Small intestine (tissue), 7 donors: ENCODE measurements around the gene COMMD3. TPM values are rescaled to one million over a fixed set of nuclear protein-coding genes. Genes with fewer than 3 reads are reported as not detected.

Source experiments
- DNase-seq, 2 donors: peaks; one replicate each; pipeline versions ENCODE4 v3.0.0 to v3.0.0-alpha.2; 2013
- FAIRE-seq: peaks from 2 replicates; lab custom pipeline; 2012; peaks lifted over from hg19 to GRCh38; lab: Jason Lieb, UNC
- H3K27ac ChIP-seq, 3 donors: one replicate each; pipeline ENCODE4 v1.5.1; 2013; ENCODE audit warnings: low read length in 2 of 3, mild to moderate bottlenecking in 2 of 3, control low read depth in 1 of 3, inconsistent platforms in 1 of 3, low read depth in 1 of 3, moderate library complexity in 1 of 3
- H3K27me3 ChIP-seq, 3 donors: one replicate each; pipeline ENCODE4 v1.6.1; 2013; ENCODE audit warnings: low read length in 3 of 3, inconsistent platforms in 1 of 3; ENCODE audit not compliant: control insufficient read depth in 3 of 3, insufficient read depth in 3 of 3
- H3K36me3 ChIP-seq, 3 donors: one replicate each; pipeline ENCODE4 v1.6.1; 2013; ENCODE audit warnings: low read length in 3 of 3, inconsistent platforms in 1 of 3, low read depth in 1 of 3, mild to moderate bottlenecking in 1 of 3, moderate library complexity in 1 of 3; ENCODE audit not compliant: control insufficient read depth in 3 of 3, insufficient read depth in 2 of 3
- H3K4me1 ChIP-seq, 3 donors: one replicate each; pipeline ENCODE4 v1.6.1; 2013; ENCODE audit warnings: low read length in 2 of 3, inconsistent platforms in 1 of 3, low read depth in 1 of 3, mild to moderate bottlenecking in 1 of 3, moderate library complexity in 1 of 3; ENCODE audit not compliant: control insufficient read depth in 3 of 3, insufficient read depth in 2 of 3
- H3K4me3 ChIP-seq, 3 donors: one replicate each; pipeline ENCODE4 v1.5.1; 2013; ENCODE audit warnings: low read length in 3 of 3, control low read depth in 1 of 3, inconsistent platforms in 1 of 3, low read depth in 1 of 3, mild to moderate bottlenecking in 1 of 3, moderate library complexity in 1 of 3
- H3K9me3 ChIP-seq, 2 donors: one replicate each; pipeline ENCODE4 v1.6.1; 2013; ENCODE audit warnings: low read depth in 1 of 2, low read length in 1 of 2; ENCODE audit not compliant: control insufficient read depth in 2 of 2, insufficient read depth in 1 of 2
- WGBS, 3 donors: extraction: QIAGEN DNeasy Blood & Tissue Kit; methylation state at CpG; one replicate each; pipeline ENCODE4 v1.1.7; 2013; 5-methylcytosine and 5-hydroxymethylcytosine counted together
- polyA plus RNA-seq, 4 donors: library from polyadenylated mRNA; stranded (reverse) in 3 of 4; unstranded in 1 of 4; fragments of 200-250 nt in 3 of 4; fragments of 120-200 nt in 1 of 4; gene quantifications; one replicate each; pipeline versions ENCODE4 v1.2.1 to v1.2.3, GENCODE V29; 2013
- donor health status: healthy with polysubstance abuse.
- donor health status: control.
- donor health status: control.
- donor health status: Bipolar disorder and iron deficiency.
- donor health status: healthy.

COMMD3 gene
- polyA plus RNA-seq, 4 donors: 44.3 to 71.8 (median 66.9) TPM

DNA sequence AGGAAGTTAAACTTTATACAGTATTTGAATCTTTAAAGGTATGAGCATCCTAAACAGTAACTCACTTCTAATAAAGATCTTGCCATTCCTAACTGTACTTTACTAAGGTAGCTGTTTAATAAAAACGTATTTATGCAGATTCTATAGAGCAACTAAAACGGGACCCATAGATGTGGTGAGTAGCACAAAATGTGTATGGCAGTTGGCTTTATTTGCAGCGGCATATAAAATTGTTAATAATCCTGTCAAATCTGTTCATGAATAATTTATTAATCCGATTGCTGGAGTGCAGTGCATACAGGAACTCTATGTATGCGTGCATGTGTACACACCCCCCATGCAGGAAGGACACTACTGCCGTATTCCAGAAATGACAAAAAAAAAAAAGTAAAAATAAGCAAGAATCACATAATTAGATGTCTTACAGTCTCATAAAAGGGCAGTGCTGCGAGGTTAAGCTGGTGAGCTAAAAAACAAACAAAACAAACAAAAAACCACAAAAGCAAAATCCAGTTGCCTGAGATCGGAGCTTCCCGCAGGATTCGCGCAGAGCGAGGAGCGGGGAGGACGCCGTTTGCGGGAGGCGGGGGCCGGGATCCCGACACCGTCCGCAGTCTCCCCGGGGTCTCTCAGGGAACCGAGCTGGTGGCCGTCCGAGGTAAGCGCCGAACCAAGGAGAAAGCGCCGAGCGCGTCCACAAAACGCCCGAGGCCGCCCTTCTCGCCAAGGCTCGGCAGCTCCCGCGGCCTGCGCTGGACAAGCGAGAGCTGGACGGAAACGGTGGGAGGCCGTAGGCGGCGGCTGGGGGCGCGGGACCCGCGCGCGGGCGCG, 518 bp upstream of the COMMD3 start:
- 1 to 2% (median 1%) methylated on average over 35 to 53 of the region's 53 CpGs for WGBS, 3 donors
- H3K4me1 ChIP-seq: peaks cover 0 to 11% (median 0%) of the 10 kb centered on the region in 3 donors
- no peaks in the 10 kb centered on the region for H3K36me3 ChIP-seq
- FAIRE-seq (no peak), DNase-seq (peak in 1 of 2 donors; percentile 35)
- no peaks in the 10 kb centered on the region for H3K9me3 ChIP-seq
- H3K4me3 ChIP-seq: peak overlapping the region; percentile 78 to 95 (median 91)
- no peaks in the 10 kb centered on the region for H3K27me3 ChIP-seq
- H3K27ac ChIP-seq: peak overlapping the region; percentile 86 to 96 (median 94)

DNA sequence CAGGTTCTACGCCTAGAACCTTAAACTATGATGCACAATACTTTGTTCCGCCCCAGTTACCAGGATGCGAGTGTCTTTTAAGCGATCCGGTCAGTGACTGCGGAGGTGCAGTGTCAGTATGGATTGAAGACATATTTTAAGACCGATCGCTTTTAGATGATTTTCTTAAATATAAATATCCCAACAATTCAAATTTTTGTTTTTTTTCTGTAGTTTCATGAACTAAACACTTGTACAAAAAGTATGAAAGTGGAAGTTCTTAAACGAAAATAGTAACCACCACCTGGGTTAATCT, 835 bp downstream of the COMMD3 start:
- no peaks in the 10 kb centered on the region for H3K9me3 ChIP-seq
- peak overlapping the region; percentile 94 to 99 (median 96) for H3K27ac ChIP-seq
- H3K27me3 ChIP-seq: peaks cover 0 to 2% (median 0%) of the 10 kb centered on the region in 3 donors
- H3K4me3 ChIP-seq: peak overlapping the region; percentile 78 to 95 (median 91)
- 3 to 14% (median 11%) methylated on average over 9 of the region's 9 CpGs for WGBS, 3 donors
- peaks cover 0 to 11% (median 0%) of the 10 kb centered on the region in 3 donors for H3K4me1 ChIP-seq
- H3K36me3 ChIP-seq: no peaks in the 10 kb centered on the region
- DNase-seq (peak in 1 of 2 donors; percentile 71), FAIRE-seq (no peak)

DNA sequence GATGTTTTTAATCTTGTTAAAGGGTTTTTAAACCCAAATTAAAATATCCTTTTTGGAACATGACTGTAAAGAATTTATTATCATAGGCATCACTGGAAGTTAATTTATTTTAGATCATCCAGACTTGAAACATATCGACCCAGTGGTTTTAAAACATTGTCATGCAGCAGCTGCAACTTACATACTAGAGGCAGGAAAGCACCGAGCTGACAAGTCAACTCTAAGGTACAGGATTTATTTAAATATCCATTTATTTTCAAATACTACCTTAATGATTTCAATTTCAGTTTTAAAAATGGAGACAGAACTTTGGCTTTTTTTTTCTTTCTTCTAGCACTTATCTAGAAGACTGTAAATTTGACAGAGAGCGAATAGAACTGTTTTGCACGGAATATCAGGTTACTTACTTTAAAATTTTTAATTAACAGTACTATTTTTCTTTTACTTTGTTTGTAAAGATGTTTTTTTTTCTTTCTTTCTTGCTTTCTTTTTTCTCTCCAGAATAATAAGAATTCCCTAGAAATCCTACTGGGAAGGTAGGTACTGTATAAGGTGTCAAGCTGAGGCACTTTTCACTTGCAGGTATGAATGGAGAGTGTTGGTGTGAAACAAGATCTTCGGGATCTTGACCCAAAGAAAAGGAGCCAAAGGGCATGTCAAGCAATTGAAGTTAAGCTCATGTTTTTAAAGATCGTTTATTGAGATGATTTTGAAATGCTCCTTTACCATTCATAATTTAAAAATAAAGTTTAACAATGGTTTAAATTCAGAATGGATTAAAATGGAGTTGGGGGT, 1.8 kb downstream of the COMMD3 start:
- DNase-seq (no peak), FAIRE-seq (no peak)
- peaks cover 0 to 15% (median 2%) of the 10 kb centered on the region in 3 donors for H3K4me1 ChIP-seq
- H3K36me3 ChIP-seq: no peaks in the 10 kb centered on the region
- no peaks in the 10 kb centered on the region for H3K9me3 ChIP-seq
- no peak overlapping the region for H3K4me3 ChIP-seq
- H3K27ac ChIP-seq: no peak overlapping the region
- WGBS, 3 donors: 62 to 77% (median 64%) methylated on average over 6 of the region's 6 CpGs
- H3K27me3 ChIP-seq: peaks cover 0 to 11% (median 0%) of the 10 kb centered on the region in 3 donors

DNA sequence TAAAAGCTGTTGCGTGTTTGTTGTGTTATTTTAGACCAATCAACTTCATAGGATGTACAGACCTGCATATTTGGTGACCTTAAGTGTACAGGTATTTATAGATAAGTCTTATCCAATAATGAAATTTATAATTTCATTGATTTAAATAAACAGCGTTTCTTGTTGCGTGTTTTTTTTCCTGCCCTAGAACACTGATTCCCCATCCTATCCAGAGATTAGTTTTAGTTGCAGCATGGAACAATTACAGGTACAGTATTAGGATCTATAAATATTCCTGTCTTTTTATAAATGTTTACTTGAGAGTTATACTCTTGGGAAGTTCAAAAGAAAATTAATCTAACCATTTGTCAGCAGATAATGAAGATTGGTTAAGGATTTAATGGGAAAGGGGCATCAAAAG, 2.6 kb downstream of the COMMD3 start:
- Histone ChIP-seq H3K27me3 (peaks cover 0 to 16% (median 0%) of the 10 kb centered on the region in 3 donors), H3K27ac (no peak overlapping the region), H3K4me1 (peaks cover 0 to 15% (median 2%) of the 10 kb centered on the region in 3 donors), H3K36me3 (no peaks in the 10 kb centered on the region), H3K9me3 (no peaks in the 10 kb centered on the region), H3K4me3 (no peak overlapping the region)
- WGBS, 3 donors: 92 to 97% (median 95%) methylated on average over 3 of the region's 3 CpGs
- FAIRE-seq: no peak
- DNase-seq: no peak

- no peak for DNase-seq
- no peaks in the 10 kb centered on the region for H3K36me3 ChIP-seq
- no peaks in the 10 kb centered on the region for H3K9me3 ChIP-seq
- 74 to 87% (median 79%) methylated on average over 10 of the region's 10 CpGs for WGBS, 3 donors
- H3K27me3 ChIP-seq: peaks cover 0 to 19% (median 0%) of the 10 kb centered on the region in 3 donors
- H3K27ac ChIP-seq: no peak overlapping the region
- H3K4me1 ChIP-seq: peaks cover 0 to 17% (median 2%) of the 10 kb centered on the region in 3 donors
- peak overlapping the region in 2 of 3 donors; percentile 41 to 93 for H3K4me3 ChIP-seq
- no peak for FAIRE-seq
These were observed 3.4 kb downstream of the COMMD3 start for GRCh38 chr10:22319547-22319979.

DNA sequence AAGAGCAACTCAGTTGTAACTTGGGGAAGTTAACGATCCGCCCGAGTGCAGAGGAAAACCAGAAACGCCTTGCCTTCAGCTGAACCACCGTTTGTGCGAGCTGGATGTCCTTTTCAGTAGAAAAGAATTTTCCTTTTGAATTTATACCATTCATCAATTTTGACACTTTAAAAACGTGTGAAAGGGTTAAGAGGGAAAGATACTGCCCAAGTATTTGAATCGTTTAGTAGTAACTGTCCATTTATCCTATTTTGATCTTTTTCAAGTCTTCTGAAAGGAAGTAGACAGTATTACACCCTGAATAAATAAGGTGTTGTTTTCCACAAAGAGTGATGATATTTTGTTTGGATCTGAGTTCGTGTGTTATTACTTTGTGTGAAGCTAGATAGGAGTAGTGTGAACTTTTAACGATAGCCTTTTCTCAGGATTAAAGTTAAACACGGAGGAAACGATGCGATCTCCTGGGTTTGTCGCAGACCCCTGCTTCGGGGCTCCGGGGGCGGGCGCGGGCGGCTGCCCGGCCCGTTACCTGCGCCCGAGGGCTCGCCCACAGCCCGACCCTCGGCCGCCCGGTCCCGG, 3.9 kb downstream of the COMMD3 start:
- peak overlapping the region; percentile 41 to 96 (median 93) for H3K4me3 ChIP-seq
- H3K27me3 ChIP-seq: peaks cover 0 to 19% (median 0%) of the 10 kb centered on the region in 3 donors
- H3K36me3 ChIP-seq: no peaks in the 10 kb centered on the region
- FAIRE-seq (no peak), DNase-seq (peak in 1 of 2 donors; percentile 51)
- no peaks in the 10 kb centered on the region for H3K9me3 ChIP-seq
- WGBS, 3 donors: 5 to 9% (median 7%) methylated on average over 24 to 30 of the region's 30 CpGs
- H3K27ac ChIP-seq: peak overlapping the region in 2 of 3 donors; percentile 40 to 74
- peaks cover 2 to 21% (median 2%) of the 10 kb centered on the region in 3 donors for H3K4me1 ChIP-seq

DNA sequence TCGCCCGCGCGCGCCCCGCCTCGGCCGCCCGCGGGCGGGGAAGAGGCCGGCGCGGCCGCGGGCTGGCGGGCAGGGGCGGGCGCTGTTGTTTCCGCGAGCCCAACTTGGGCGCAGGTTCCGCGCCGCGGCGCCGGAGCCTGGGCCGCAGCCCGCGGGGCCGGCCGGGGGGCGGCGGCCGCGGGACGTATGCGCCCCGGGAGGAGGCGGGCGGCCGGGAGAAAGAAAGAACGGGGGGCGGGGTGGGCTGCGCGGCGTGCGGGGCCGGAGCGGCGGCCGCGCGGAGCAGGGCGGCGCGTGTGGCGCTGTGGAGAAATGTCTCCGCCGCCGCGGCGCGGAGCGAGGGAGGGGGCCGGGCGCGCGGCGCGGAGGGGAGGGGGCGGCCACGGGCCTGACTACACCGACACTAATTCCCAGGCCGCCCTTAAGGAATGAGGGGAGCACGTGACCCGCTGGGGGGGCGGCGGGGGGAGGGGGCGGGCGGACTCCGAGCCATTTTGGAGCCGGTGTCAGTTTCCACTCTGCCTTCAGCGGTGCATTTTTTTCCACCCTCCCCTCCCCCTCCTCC, 4.5 kb downstream of the COMMD3 start, which contains the start of gene BMI1:
Gene BMI1 (plus strand): TSS at position 509 of the 565 bp plus-strand sequence. CDS start 5,351 bp downstream, outside the sequence.
- no peak for FAIRE-seq
- peak within 1 kb of the TSS; percentile 79 to 97 (median 84) for H3K27ac ChIP-seq
- H3K27me3 ChIP-seq: peaks cover 0 to 19% (median 0%) of the 10 kb centered on the region in 3 donors
- H3K4me3 ChIP-seq: peak within 1 kb of the TSS; percentile 77 to 96 (median 93)
- H3K4me1 ChIP-seq: peaks cover 2 to 21% (median 2%) of the 10 kb centered on the region in 3 donors
- peak; percentile 61 to 79 for DNase-seq
- no peaks in the 10 kb centered on the region for H3K36me3 ChIP-seq
- H3K9me3 ChIP-seq: no peaks in the 10 kb centered on the region
- 0 to 1% (median 0%) methylated on average over 30 to 85 of the region's 85 CpGs for WGBS, 3 donors
